OCI-LY1 (cell line): ENCODE measurements around the gene NELL1.

Source experiments
- CTCF ChIP-seq: fragments of 200-600 bp; sonication (generic), shearing (Covaris generic); IDR thresholded peaks from 2 replicates; pipeline ENCODE4 v1.5.1; 2017; ENCODE audit warnings: mild to moderate bottlenecking, antibody characterized with exemption, low read length, moderate library complexity, mixed read lengths
- EZH2 ChIP-seq: fragments of 200-600 bp; sonication (generic), shearing (Covaris generic); IDR thresholded peaks from 2 replicates; pipeline ENCODE4 v1.8.0; 2017; ENCODE audit warnings: borderline replicate concordance, mixed run types, mild to moderate bottlenecking, antibody characterized with exemption, low read length, moderate library complexity, mixed read lengths

DNA sequence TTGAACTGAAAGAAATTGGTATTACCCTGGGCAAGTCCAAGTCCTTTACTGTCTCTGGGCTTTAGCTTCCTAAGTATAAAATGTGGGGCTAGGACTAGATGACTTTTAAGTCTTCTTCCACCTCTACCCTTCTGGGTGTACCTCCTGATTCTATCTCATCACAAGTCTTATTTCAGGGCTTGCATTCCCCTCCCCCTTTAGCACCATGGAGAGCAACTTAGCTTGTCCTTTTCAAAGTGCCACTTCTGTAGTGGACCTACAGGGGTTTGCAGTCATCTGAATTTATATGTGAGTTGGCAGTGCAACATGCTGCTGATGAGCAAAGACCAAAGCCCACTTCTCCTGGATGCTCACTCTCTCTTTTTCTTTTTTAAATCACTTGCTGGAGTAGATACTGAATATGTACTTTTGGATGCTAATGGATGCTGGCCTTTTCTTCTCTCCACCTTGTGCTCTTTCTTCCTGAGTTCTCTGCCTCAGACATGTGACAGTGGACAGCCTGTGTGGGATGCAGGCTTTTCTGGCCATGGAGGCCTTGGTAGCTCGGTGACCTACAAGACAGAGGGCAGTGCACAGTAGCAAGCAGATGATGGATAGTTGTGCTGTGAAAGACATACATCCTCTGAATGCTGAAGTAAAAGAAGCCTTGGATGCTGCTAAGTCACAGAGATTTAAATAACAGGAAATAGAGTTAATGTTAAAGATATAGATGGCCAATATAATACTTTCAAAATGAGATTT is 185.0 kb downstream of the NELL1 start:
- no peak for TF ChIP-seq CTCF
- no peak for TF ChIP-seq EZH2
